CD4-positive, alpha-beta T cell (primary cell): ENCODE results near the gene TBC1D22B. TPM values are rescaled to one million over a fixed set of nuclear protein-coding genes. Genes with fewer than 3 reads are reported as not detected.

Source experiments
- ATAC-seq: fragments of 200-7000 bp; cut with Tn5 transposase; one replicate; pipeline ENCODE4 v1.10.0; 2022; ENCODE audit warnings: mild to moderate bottlenecking; ENCODE audit not compliant: poor library complexity
- CTCF ChIA-PET: fragments of 350-600 bp; sonication (Branson Sonifier 250); formaldehyde crosslinking; loops from one replicate; lab custom pipeline; 2021; ENCODE audit warnings: antibody characterized with exemption, inconsistent platforms; lab: Charles Lee
- POLR2A ChIA-PET: fragments of 350-600 bp; sonication (Branson Sonifier 250); formaldehyde crosslinking; loops from one replicate; lab custom pipeline; 2021; ENCODE audit warnings: antibody characterized with exemption, inconsistent platforms; lab: Charles Lee
- DNase-seq, 14 experiments: peaks; one replicate each; pipeline ENCODE4 v3.0.0-alpha.2; 2013 to 2020; ENCODE audit warnings: mixed read lengths in 2 of 14
- H3K27ac ChIP-seq, 2 donors: one replicate each; pipeline versions ENCODE4 v1.5.1 to v1.7.0; 2013; ENCODE audit warnings: low read length in 2 of 2, low read depth in 1 of 2, mild to moderate bottlenecking in 1 of 2
- H3K27me3 ChIP-seq, 2 experiments: 1 replicate in 1 of 2; 2 replicates in 1 of 2; pipeline versions ENCODE4 v1.6.1 to v1.7.0; 2013; ENCODE audit warnings: low read length in 2 of 2, control low read depth in 1 of 2, mild to moderate bottlenecking in 1 of 2, moderate library complexity in 1 of 2; ENCODE audit not compliant: insufficient read depth in 2 of 2, control insufficient read depth in 1 of 2
- H3K36me3 ChIP-seq: one replicate; pipeline ENCODE4 v1.6.1; 2013; ENCODE audit warnings: low read length, control low read depth; ENCODE audit not compliant: insufficient read depth
- H3K4me1 ChIP-seq: one replicate; pipeline ENCODE4 v1.6.1; 2013; ENCODE audit warnings: low read length, control low read depth; ENCODE audit not compliant: insufficient read depth
- H3K4me3 ChIP-seq: one replicate; pipeline ENCODE4 v1.5.1; 2013; ENCODE audit warnings: mild to moderate bottlenecking, low read length, moderate library complexity
- H3K9me3 ChIP-seq, 2 experiments: 1 replicate in 1 of 2; 2 replicates in 1 of 2; pipeline versions ENCODE4 v1.6.1 to v1.7.0; 2013; ENCODE audit warnings: low read length in 2 of 2, mild to moderate bottlenecking in 2 of 2, control low read depth in 1 of 2, moderate library complexity in 1 of 2; ENCODE audit not compliant: control insufficient read depth in 1 of 2, insufficient read depth in 1 of 2
- H3K27ac Mint-ChIP-seq: one replicate; pipeline ENCODE4 v1.8.0; 2020; ENCODE audit warnings: mixed read lengths
- H3K27me3 Mint-ChIP-seq: one replicate; pipeline ENCODE4 v1.8.0; 2021; ENCODE audit warnings: mixed read lengths
- H3K36me3 Mint-ChIP-seq: one replicate; pipeline ENCODE4 v1.8.0; 2021; ENCODE audit warnings: low read depth, mixed read lengths
- H3K4me1 Mint-ChIP-seq: one replicate; pipeline ENCODE4 v1.8.0; 2021; ENCODE audit warnings: low read depth, mixed read lengths
- H3K4me3 Mint-ChIP-seq: one replicate; pipeline ENCODE4 v1.8.0; 2020; ENCODE audit warnings: mild to moderate bottlenecking, mixed read lengths
- H3K9me3 Mint-ChIP-seq: one replicate; pipeline ENCODE4 v1.8.0; 2020; ENCODE audit warnings: mixed read lengths
- intact Hi-C, 2 experiments: fragments of 100-400 bp; cut with DNase I in 1 of 2; cut with micrococcal nuclease in 1 of 2; formaldehyde crosslinking; loops; one replicate each; pipeline versions ENCODE4 v1.15.1 to v1.9.0; 2023 to 2025; cut with DNase I, micrococcal nuclease
- total RNA-seq, 174 experiments: library from RNA in 2 of 174; stranded (reverse) in 2 of 174; gene quantifications; one replicate each; pipeline ENCODE4 v1.2.3 and lab custom pipeline; 2021 to 2026
- TF ChIP-seq, protein P1 (sequence below): fragments of 200-600 bp; IDR thresholded peaks from one replicate; pipeline ENCODE4 v1.8.0; 2022; ENCODE audit warnings: antibody characterized with exemption, mild to moderate bottlenecking

TBC1D22B gene
- total RNA-seq, 2 experiments from 2014 or later: 5.9 to 6.6 TPM

DNA sequence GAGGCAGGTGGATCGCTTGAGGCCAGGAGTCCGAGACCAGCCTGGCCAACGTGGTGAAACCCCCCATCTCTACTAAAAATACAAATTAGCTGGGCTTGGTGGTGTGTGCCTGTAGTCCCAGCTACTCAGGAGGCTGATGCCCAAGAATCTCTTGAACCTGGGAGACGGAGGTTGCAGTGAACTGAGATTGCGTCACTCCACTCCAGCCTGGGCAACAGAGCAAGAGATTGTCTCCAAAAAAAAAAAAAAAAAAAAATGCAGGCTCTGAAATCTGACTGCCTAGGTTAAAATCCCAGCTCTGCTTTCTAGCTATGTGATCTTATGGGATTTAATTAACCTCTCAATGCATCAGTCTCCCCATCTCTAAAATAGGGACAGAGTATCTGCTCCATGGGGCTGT, 3.6 kb downstream of the TBC1D22B start:
- Mint-ChIP-seq H3K4me1 (peaks cover 77% of the 10 kb centered on the region), H3K9me3 (no peaks in the 10 kb centered on the region), H3K36me3 (peaks cover 10% of the 10 kb centered on the region), H3K27ac (no peak overlapping the region), H3K27me3 (no peaks in the 10 kb centered on the region), H3K4me3 (no peak overlapping the region)
- Histone ChIP-seq H3K36me3 (no peaks in the 10 kb centered on the region), H3K4me3 (no peak overlapping the region), H3K9me3 (no peaks in the 10 kb centered on the region), H3K4me1 (peaks cover 21% of the 10 kb centered on the region), H3K27ac (no peak overlapping the region), H3K27me3 (no peaks in the 10 kb centered on the region)
- POLR2A ChIA-PET: interaction anchor here (0.6 to 1.1 kb wide), 2 partner anchors 38 to 275 kb away, joined by 3 to 4 read pairs; partner anchors contain the start of gene MTCH1
- CTCF ChIA-PET: interaction anchor here (0.7 kb wide), 1 partner anchor 274 kb away, joined by 4 read pairs; no protein-coding TSS in a partner anchor
- intact Hi-C loops: no loop called here
- TF ChIP-seq, protein P1, sequence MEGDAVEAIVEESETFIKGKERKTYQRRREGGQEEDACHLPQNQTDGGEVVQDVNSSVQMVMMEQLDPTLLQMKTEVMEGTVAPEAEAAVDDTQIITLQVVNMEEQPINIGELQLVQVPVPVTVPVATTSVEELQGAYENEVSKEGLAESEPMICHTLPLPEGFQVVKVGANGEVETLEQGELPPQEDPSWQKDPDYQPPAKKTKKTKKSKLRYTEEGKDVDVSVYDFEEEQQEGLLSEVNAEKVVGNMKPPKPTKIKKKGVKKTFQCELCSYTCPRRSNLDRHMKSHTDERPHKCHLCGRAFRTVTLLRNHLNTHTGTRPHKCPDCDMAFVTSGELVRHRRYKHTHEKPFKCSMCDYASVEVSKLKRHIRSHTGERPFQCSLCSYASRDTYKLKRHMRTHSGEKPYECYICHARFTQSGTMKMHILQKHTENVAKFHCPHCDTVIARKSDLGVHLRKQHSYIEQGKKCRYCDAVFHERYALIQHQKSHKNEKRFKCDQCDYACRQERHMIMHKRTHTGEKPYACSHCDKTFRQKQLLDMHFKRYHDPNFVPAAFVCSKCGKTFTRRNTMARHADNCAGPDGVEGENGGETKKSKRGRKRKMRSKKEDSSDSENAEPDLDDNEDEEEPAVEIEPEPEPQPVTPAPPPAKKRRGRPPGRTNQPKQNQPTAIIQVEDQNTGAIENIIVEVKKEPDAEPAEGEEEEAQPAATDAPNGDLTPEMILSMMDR: no peak
- ATAC-seq (no peak), DNase-seq (no peak)

DNA sequence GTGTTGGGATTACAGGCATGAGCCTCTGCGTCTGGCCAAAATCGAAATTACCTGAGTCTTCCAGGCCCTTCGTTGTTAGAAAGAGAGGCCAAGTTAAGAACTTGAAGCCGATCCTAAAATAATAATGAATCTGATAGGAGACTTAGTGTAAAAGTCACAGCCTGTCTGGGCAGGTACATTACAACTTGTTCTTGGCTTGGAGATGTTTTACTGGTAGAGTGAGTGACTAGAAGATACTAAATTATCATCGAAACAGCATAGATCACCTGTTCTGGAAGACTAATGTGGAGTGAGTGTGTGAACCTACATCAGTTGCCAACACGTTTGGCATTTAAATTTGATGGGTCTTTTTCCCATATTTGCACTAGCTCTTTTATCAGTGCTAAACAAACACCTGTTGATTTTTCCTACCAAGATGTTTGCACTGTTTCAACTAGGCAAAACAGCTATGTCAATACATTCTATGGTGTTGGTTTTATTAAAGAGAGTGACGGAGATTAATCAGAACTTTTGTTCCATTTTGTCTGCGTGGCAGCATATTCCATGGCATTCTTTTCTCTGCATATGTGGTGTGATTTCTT, 5.0 kb downstream of the TBC1D22B start:
- H3K27ac ChIP-seq: no peak overlapping the region
- TF ChIP-seq, protein P1: no peak
- peaks cover 15% of the 10 kb centered on the region for H3K4me1 ChIP-seq
- Mint-ChIP-seq H3K4me3 (no peak overlapping the region), H3K4me1 (peaks cover 69% of the 10 kb centered on the region), H3K9me3 (no peaks in the 10 kb centered on the region), H3K27ac (no peak overlapping the region), H3K36me3 (peaks cover 10% of the 10 kb centered on the region), H3K27me3 (no peaks in the 10 kb centered on the region)
- DNase-seq (no peak), ATAC-seq (no peak)
- intact Hi-C loops: no loop called here
- ChIA-PET POLR2A (no interaction called here), CTCF (no interaction called here)
- peaks cover under 1% of the 10 kb centered on the region for H3K36me3 ChIP-seq
- H3K27me3 ChIP-seq: no peaks in the 10 kb centered on the region
- H3K4me3 ChIP-seq: no peak overlapping the region
- H3K9me3 ChIP-seq: no peaks in the 10 kb centered on the region

DNA sequence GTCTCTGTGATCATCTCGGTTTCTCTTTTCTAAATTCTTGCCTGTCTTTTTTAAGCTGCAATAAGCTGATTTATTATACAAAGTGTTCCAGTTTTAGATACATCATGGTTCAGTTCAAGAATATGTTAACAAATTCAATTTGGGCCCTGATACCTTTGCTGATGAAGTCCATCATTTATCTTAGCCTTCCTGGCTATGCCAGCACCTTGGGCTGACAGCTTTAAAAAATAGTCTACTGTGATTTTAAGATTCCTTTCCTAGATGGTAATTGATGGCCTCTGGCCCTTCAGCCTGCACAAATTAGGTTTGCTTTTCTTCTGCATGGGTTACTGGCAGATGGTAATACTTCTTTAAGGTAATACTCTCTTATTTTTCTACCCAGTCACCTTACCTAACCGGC, 7.4 kb downstream of the TBC1D22B start:
- H3K4me1 Mint-ChIP-seq: peaks cover 44% of the 10 kb centered on the region
- no peak overlapping the region for H3K4me3 Mint-ChIP-seq
- no peaks in the 10 kb centered on the region for H3K27me3 Mint-ChIP-seq
- H3K27ac Mint-ChIP-seq: no peak overlapping the region
- no peaks in the 10 kb centered on the region for H3K9me3 ChIP-seq
- POLR2A ChIA-PET: no interaction called here
- TF ChIP-seq, protein P1: no peak
- H3K4me3 ChIP-seq: no peak overlapping the region
- CTCF ChIA-PET: no interaction called here
- H3K36me3 Mint-ChIP-seq: peaks cover 27% of the 10 kb centered on the region
- DNase-seq (no peak), ATAC-seq (no peak)
- peaks cover 17% of the 10 kb centered on the region for H3K36me3 ChIP-seq
- H3K9me3 Mint-ChIP-seq: no peaks in the 10 kb centered on the region
- H3K4me1 ChIP-seq: no peaks in the 10 kb centered on the region
- H3K27me3 ChIP-seq: no peaks in the 10 kb centered on the region
- no peak overlapping the region for H3K27ac ChIP-seq
- intact Hi-C loops: no loop called here
